ENCODE measurements around the gene OR14A2. TPM values are rescaled to one million over a fixed set of nuclear protein-coding genes. Genes with fewer than 3 reads are reported as not detected.
"Not testable (repeated sequence)": the region's sequence is repeated elsewhere in the genome, so short reads cannot be mapped to it uniquely, and the experiment has no call there.

Gene OR14A2
- total RNA-seq, 1 donor from 2014 or later: not detected

DNA sequence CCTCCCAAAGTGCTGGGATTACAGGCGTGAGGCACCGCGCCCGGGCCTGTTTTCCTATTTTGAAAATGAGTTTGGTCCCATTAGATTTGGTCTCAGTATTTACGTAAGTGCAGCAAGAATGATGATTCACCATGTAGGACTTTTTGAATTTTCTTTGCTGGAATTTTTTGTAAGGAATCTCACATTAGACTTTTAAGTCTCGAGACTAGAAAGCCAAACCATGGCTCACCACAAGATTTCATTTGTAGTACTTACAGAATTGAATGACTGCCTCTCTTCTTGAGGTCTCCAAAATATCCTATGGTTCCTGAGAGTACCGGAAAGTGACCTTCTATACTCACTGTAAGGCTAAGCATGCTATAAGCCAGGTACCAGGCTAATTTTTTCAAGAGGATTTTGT lies 325 bp downstream of the OR14A2 start:
- TF ChIP-seq, protein P1, sequence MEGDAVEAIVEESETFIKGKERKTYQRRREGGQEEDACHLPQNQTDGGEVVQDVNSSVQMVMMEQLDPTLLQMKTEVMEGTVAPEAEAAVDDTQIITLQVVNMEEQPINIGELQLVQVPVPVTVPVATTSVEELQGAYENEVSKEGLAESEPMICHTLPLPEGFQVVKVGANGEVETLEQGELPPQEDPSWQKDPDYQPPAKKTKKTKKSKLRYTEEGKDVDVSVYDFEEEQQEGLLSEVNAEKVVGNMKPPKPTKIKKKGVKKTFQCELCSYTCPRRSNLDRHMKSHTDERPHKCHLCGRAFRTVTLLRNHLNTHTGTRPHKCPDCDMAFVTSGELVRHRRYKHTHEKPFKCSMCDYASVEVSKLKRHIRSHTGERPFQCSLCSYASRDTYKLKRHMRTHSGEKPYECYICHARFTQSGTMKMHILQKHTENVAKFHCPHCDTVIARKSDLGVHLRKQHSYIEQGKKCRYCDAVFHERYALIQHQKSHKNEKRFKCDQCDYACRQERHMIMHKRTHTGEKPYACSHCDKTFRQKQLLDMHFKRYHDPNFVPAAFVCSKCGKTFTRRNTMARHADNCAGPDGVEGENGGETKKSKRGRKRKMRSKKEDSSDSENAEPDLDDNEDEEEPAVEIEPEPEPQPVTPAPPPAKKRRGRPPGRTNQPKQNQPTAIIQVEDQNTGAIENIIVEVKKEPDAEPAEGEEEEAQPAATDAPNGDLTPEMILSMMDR (IDR thresholded peaks at IDR 0.05; ENCODE audit: insufficient read depth, low read length, severe bottlenecking): no peak
- Histone ChIP-seq H3K36me3 (ENCODE audit: control insufficient read depth, insufficient read depth, low read length) (no peaks in the 10 kb centered on the region), H3K4me3 (ENCODE audit: low read depth, low read length) (no peak overlapping the region), H3K27me3 (ENCODE audit: control insufficient read depth, insufficient read depth, low read length) (no peaks in the 10 kb centered on the region)
- DNase-seq (ENCODE audit: low read depth) (no peak), FAIRE-seq (no peak)

DNA sequence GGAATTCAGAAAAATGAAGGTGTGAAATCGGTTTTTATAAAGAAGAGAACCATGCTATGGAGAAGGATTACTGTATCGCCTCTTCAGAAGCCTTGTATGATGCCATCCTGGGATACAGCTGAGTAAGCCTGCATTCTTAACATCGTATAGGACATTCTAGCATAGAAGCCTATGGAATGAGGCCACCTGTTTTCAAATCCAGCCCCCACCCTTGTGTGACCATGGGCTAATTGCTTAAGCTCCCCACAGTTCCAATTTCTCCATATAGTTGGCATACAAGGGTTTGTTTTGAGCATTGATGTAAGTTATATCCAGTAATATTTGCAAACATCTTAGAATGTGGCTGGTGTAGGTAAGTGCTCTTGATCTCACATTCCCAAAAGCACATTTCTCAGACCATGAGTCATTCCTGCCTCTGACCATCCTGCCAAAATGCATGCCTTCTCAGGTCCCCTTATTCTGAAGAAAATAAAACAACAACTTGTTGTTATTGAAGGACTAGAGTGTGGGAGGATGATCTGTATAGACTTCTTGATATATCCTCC lies 1.5 kb downstream of the OR14A2 start:
- no peak for FAIRE-seq
- no peak overlapping the region for H3K4me3 ChIP-seq (ENCODE audit: low read depth, low read length)
- no peaks in the 10 kb centered on the region for H3K36me3 ChIP-seq (ENCODE audit: control insufficient read depth, insufficient read depth, low read length)
- DNase-seq (ENCODE audit: low read depth): no peak
- H3K27me3 ChIP-seq (ENCODE audit: control insufficient read depth, insufficient read depth, low read length): no peaks in the 10 kb centered on the region
- TF ChIP-seq, protein P1 (IDR thresholded peaks at IDR 0.05; ENCODE audit: insufficient read depth, low read length, severe bottlenecking): no peak

DNA sequence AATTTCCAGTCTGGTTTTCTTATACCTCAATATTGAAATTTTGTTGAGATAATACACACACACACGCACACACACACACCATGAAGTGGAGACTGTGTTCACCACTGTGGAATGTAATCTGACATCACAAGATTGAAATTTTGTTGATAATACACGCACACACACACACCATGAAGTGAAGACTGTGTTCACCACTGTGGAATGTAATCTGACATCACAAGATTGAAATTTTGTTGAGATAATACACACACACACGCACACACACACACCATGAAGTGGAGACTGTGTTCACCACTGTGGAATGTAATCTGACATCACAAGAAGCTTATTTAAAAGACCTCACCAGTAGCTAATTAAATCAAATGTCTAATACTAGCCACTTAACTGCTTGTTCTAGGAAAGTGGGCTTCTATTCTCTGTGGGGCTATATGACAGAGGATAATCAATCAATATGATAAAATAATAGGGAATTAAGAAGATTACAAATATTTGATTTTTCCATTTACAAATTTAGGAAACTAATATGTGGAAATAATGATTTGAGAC lies 5.7 kb downstream of the OR14A2 start:
- H3K4me3 ChIP-seq (ENCODE audit: low read depth, low read length); H3K27me3 ChIP-seq (ENCODE audit: control insufficient read depth, insufficient read depth, low read length); FAIRE-seq; H3K36me3 ChIP-seq (ENCODE audit: control insufficient read depth, insufficient read depth, low read length): not testable (repeated sequence)
- DNase-seq (ENCODE audit: low read depth): peak; percentile 21

DNA sequence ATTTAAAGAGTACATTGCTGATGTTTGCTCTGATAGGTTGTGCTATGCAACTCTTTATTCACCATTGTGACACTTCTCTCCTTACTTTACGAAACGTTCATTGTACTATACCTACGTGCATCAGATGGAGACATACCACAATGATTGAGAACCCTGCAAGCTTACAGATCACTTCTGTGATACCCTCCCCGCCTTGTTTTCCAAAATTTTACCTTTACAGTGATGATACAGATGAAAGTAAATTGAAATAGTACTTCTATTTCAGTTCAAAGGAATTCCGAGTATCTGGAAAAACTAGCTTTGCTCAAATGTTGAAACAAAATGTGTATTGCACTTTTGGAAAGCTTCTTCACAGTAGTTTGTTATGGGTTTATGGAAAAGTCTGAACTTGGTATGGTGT lies 6.2 kb downstream of the OR14A2 start:
- Histone ChIP-seq H3K36me3 (ENCODE audit: control insufficient read depth, insufficient read depth, low read length) (no peaks in the 10 kb centered on the region), H3K4me3 (ENCODE audit: low read depth, low read length) (no peak overlapping the region), H3K27me3 (ENCODE audit: control insufficient read depth, insufficient read depth, low read length) (no peaks in the 10 kb centered on the region)
- TF ChIP-seq, protein P1 (IDR thresholded peaks at IDR 0.05; ENCODE audit: insufficient read depth, low read length, severe bottlenecking): no peak
- DNase-seq (ENCODE audit: low read depth) (no peak), FAIRE-seq (no peak)

DNA sequence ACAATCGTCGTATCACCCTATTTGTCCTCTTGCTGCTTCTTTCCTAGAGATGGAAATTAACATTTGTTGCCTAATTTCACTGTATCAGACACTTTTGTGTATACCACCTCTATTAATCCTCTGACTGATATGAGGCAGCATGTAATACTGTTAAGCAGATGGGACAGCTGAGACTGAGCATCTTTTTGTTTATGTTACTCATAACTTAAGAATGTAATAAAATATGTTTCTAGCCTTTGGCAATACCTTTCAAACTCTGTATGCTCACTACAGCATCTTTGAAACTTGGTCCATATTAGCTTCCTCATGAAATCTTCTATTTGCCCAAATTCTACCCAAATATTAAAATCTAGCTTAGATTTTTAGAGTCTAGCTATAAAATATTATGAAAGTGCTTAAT lies 7.2 kb downstream of the OR14A2 start:
- TF ChIP-seq, protein P1 (IDR thresholded peaks at IDR 0.05; ENCODE audit: insufficient read depth, low read length, severe bottlenecking): no peak
- FAIRE-seq: no peak
- Histone ChIP-seq H3K4me3 (ENCODE audit: low read depth, low read length) (no peak overlapping the region), H3K27me3 (ENCODE audit: control insufficient read depth, insufficient read depth, low read length) (no peaks in the 10 kb centered on the region), H3K36me3 (ENCODE audit: control insufficient read depth, insufficient read depth, low read length) (no peaks in the 10 kb centered on the region)
- no peak for DNase-seq (ENCODE audit: low read depth)

DNA sequence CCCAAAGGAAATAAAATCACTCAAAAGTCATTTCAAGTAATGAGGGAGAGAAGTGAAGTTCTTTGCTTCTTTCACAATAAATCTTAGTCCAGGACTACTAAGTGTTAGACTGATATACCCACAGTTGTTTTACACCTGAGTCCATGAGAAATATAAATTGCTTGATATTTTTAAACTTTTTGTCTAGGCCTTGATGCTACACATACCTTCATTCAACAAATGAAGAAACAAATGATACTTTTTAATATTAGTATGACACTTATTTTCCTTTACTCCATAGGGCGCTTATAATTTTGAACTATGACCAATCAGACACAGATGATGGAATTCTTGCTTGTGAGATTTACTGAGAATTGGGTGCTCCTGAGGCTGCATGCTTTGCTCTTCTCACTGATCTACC lies 9.6 kb downstream of the OR14A2 start, which contains the start of gene OR14K1:
Gene OR14K1 (plus strand): TSS at position 301 of the 400 bp plus-strand sequence. CDS start 0 bp downstream, at position 301.
- FAIRE-seq (no peak), DNase-seq (ENCODE audit: low read depth) (no peak)
- Histone ChIP-seq H3K4me3 (ENCODE audit: low read depth, low read length) (no peak within 1 kb of the TSS), H3K36me3 (ENCODE audit: control insufficient read depth, insufficient read depth, low read length) (no peaks in the 10 kb centered on the region), H3K27me3 (ENCODE audit: control insufficient read depth, insufficient read depth, low read length) (no peaks in the 10 kb centered on the region)
- TF ChIP-seq, protein P1 (IDR thresholded peaks at IDR 0.05; ENCODE audit: insufficient read depth, low read length, severe bottlenecking): no peak

All from bronchial epithelial cell (primary cell).